Measurements from ENCODE around the gene KIF1B. TPM values are rescaled to one million over a fixed set of nuclear protein-coding genes. Genes with fewer than 3 reads are reported as not detected.

Gene KIF1B
- total RNA-seq, 1 experiment from 2014 or later, result 33.0 TPM

- in situ Hi-C loops (cut with HindIII; ENCODE audit: low pct_unique_long_range_greater_than_20kb, low sequenced_read_pairs) (no loop called here), intact Hi-C loops (cut with micrococcal nuclease; ENCODE audit: unreplicated experiment) (no loop called here)
- TF ChIP-seq POLR2AphosphoS5 (IDR thresholded peaks at IDR 0.05; ENCODE audit: low read depth, low read length) (peak; percentile 77), REST (IDR thresholded peaks at IDR 0.05; ENCODE audit: insufficient read depth in 1 of 2, low read depth in 2 of 2, low read length in 1 of 2) (no peak), SIN3A (IDR thresholded peaks at IDR 0.05; ENCODE audit: borderline replicate concordance, insufficient read depth, low read depth, low read length) (peak; percentile 87; the same call in 1 of the 2 replicates), TCF7L2 (IDR thresholded peaks at IDR 0.05; ENCODE audit: low read depth, low read length) (no peak)
- TF ChIP-seq, protein P1, sequence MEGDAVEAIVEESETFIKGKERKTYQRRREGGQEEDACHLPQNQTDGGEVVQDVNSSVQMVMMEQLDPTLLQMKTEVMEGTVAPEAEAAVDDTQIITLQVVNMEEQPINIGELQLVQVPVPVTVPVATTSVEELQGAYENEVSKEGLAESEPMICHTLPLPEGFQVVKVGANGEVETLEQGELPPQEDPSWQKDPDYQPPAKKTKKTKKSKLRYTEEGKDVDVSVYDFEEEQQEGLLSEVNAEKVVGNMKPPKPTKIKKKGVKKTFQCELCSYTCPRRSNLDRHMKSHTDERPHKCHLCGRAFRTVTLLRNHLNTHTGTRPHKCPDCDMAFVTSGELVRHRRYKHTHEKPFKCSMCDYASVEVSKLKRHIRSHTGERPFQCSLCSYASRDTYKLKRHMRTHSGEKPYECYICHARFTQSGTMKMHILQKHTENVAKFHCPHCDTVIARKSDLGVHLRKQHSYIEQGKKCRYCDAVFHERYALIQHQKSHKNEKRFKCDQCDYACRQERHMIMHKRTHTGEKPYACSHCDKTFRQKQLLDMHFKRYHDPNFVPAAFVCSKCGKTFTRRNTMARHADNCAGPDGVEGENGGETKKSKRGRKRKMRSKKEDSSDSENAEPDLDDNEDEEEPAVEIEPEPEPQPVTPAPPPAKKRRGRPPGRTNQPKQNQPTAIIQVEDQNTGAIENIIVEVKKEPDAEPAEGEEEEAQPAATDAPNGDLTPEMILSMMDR (IDR thresholded peaks at IDR 0.05), result no peak
- ATAC-seq (peak; percentile 99), DNase-seq (ENCODE audit: low read depth, low spot score) (peak; percentile 78)
- H3K27me3 ChIP-seq (ENCODE audit: control insufficient read depth, insufficient read depth, low read length), result no peaks in the 10 kb centered on the region
- H3K27ac ChIP-seq (ENCODE audit: low read length), result peak within 1 kb of the TSS; percentile 74
- ChIA-PET POLR2A (interaction anchor here (1.0 kb wide), 1 partner anchor 11 kb away, joined by 3 read pairs; no protein-coding TSS in a partner anchor), CTCF (interaction anchor here (1.1 kb wide), 1 partner anchor 21 kb away, joined by 3 read pairs; no protein-coding TSS in a partner anchor)
- no TSS peak for BruUV-seq (replicated peaks)
- H3K4me1 ChIP-seq (ENCODE audit: control insufficient read depth, insufficient read depth, low read length), result 0 out of 2 replicates have a peak, but pooled peaks cover 5% of the 10 kb centered on the region
- H3K4me3 ChIP-seq (ENCODE audit: low read depth in 2 of 2, low read length in 2 of 2), result peak within 1 kb of the TSS; percentile 68 to 83
- H3K9me3 ChIP-seq (ENCODE audit: control insufficient read depth, insufficient read depth, low read depth, low read length), result peaks cover 3% of the 10 kb centered on the region; the same call in 1 of the 2 replicates
- H3K36me3 ChIP-seq (ENCODE audit: control insufficient read depth, insufficient read depth, low read length), result peaks cover 5% of the 10 kb centered on the region; the same call in 1 of the 2 replicates
Observed at GRCh38 chr1:10398734-10399443, 188.5 kb downstream of the KIF1B start, which contains the start of gene PGD. PGD (plus strand) TSS chr1:10399064; CDS start chr1:10399118, 54 bp downstream.

DNA sequence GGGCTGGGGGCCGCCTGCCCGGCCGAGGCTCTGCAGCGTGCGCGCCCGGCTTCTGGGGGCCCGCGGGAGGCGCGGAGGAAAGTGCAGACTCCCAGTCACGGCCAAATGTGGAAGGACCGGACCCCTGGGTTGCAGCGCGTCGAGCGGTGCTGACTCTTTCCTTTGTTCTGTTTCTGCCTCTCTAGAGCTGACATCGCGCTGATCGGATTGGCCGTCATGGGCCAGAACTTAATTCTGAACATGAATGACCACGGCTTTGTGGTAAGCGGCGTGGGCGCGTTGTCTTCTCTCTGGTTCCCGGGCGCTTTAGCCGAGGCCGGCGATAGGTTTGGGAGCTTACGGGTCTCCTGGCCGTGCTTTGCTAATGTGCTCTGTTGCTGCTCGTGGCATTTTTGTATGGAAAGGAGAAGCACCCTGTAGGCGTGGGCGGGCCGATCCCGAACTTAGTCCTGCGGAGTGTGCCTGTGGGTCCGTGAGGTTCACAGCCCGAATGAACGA lies 189.1 kb downstream of the KIF1B start:
- 0 out of 2 replicates have a peak, but pooled peaks cover 5% of the 10 kb centered on the region for H3K4me1 ChIP-seq (ENCODE audit: control insufficient read depth, insufficient read depth, low read length)
- POLR2A ChIA-PET, result interaction anchor here (0.6 kb wide), 1 partner anchor 9 kb away, joined by 3 read pairs; no protein-coding TSS in a partner anchor
- BruUV-seq (replicated peaks), result no TSS peak
- TF ChIP-seq REST (IDR thresholded peaks at IDR 0.05; ENCODE audit: insufficient read depth in 1 of 2, low read depth in 2 of 2, low read length in 1 of 2) (no peak), POLR2AphosphoS5 (IDR thresholded peaks at IDR 0.05; ENCODE audit: low read depth, low read length) (no peak), TCF7L2 (IDR thresholded peaks at IDR 0.05; ENCODE audit: low read depth, low read length) (peak; percentile 30; the same call in 1 of the 2 replicates)
- H3K36me3 ChIP-seq (ENCODE audit: control insufficient read depth, insufficient read depth, low read length), result peaks cover 8% of the 10 kb centered on the region; the same call in 1 of the 2 replicates
- H3K27ac ChIP-seq (ENCODE audit: low read length), result peak overlapping the region; percentile 68
- no peaks in the 10 kb centered on the region for H3K27me3 ChIP-seq (ENCODE audit: control insufficient read depth, insufficient read depth, low read length)
- DNase-seq (ENCODE audit: low read depth, low spot score), result no peak
- CTCF ChIA-PET, result interaction anchor here (1.1 kb wide), 1 partner anchor 22 kb away, joined by 3 read pairs; no protein-coding TSS in a partner anchor
- in situ Hi-C loops (cut with HindIII; ENCODE audit: low pct_unique_long_range_greater_than_20kb, low sequenced_read_pairs), result no loop called here
- intact Hi-C loops (cut with micrococcal nuclease; ENCODE audit: unreplicated experiment), result no loop called here
- no peak for ATAC-seq
- 0 out of 2 replicates have a peak, but pooled peaks cover under 1% of the 10 kb centered on the region for H3K9me3 ChIP-seq (ENCODE audit: control insufficient read depth, insufficient read depth, low read depth, low read length)
- H3K4me3 ChIP-seq (ENCODE audit: low read depth in 2 of 2, low read length in 2 of 2), result peak overlapping the region; percentile 68 to 83

All from Panc1 (cell line).